ENCODE data around the gene CD164. TPM values are rescaled to one million over a fixed set of nuclear protein-coding genes. Genes with fewer than 3 reads are reported as not detected.

Gene CD164
- total RNA-seq, 4 donors from 2014 or later, result 64.0 to 314 (median 182) TPM

DNA sequence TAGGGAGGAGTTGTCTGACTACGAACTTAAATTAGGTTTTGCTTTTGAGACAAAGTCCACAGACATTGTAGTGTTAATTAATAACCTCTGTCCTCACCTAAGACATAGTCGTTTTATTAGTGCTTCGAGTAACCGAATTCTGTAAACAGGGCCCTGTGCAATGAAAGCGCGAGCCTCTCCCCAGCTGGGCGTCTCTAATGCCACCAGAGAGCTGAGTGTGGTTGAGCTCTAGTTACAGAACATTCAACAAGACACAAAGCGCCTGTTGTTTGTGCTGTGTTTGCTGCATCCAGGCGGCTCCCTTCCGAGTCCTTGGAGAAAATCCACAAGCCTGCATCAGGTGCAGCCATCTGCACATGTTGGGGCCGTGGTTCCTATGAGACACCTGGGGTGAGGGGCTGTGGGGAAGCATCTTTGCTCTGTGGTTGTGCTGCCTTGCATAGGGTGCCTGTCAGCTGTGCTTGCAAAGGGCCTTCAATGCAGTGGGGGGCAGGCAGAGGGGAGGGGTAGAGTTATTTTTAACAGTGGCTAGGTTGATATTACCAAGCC, 63.9 kb downstream of the CD164 start:
- Histone ChIP-seq H3K9me3 (no peaks in the 10 kb centered on the region), H3K4me3 (no peak overlapping the region), H3K27me3 (no peaks in the 10 kb centered on the region), H3K27ac (no peak overlapping the region), H3K36me3 (no peaks in the 10 kb centered on the region), H3K4me1 (no peaks in the 10 kb centered on the region)
- intact Hi-C loops (cut with DNase I; ENCODE audit: low total_unique reads), result no loop called here
- no peak for DNase-seq
- TF ChIP-seq, protein P1, sequence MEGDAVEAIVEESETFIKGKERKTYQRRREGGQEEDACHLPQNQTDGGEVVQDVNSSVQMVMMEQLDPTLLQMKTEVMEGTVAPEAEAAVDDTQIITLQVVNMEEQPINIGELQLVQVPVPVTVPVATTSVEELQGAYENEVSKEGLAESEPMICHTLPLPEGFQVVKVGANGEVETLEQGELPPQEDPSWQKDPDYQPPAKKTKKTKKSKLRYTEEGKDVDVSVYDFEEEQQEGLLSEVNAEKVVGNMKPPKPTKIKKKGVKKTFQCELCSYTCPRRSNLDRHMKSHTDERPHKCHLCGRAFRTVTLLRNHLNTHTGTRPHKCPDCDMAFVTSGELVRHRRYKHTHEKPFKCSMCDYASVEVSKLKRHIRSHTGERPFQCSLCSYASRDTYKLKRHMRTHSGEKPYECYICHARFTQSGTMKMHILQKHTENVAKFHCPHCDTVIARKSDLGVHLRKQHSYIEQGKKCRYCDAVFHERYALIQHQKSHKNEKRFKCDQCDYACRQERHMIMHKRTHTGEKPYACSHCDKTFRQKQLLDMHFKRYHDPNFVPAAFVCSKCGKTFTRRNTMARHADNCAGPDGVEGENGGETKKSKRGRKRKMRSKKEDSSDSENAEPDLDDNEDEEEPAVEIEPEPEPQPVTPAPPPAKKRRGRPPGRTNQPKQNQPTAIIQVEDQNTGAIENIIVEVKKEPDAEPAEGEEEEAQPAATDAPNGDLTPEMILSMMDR (IDR thresholded peaks at IDR 0.05), result no peak
- no peak for TF ChIP-seq POLR2A (IDR thresholded peaks at IDR 0.05)

DNA sequence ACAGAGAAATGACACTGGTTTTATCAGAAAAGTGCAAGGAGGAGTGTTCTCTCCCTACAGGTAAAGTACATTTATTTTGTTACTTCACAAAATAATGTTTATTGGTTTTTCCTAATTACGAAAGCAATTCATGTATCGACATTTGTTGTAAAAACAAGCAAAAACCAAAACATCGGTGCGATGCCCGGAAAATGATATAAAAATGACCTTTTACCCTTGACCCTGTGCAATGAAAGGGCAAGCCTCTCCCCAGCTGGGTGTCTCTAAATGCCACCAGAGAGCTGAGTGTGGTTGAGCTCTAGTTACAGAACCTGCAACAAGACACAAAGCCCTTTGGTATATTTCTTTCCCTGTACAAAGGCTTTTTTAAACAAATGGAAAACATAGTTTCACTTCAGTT, 65.4 kb downstream of the CD164 start:
- no peak for DNase-seq
- H3K27me3 ChIP-seq, result no peaks in the 10 kb centered on the region
- TF ChIP-seq, protein P1 (IDR thresholded peaks at IDR 0.05), result no peak
- no peak for TF ChIP-seq POLR2A (IDR thresholded peaks at IDR 0.05)
- intact Hi-C loops (cut with DNase I; ENCODE audit: low total_unique reads), result no loop called here
- H3K9me3 ChIP-seq, result no peaks in the 10 kb centered on the region
- H3K27ac ChIP-seq, result no peak overlapping the region
- no peak overlapping the region for H3K4me3 ChIP-seq
- H3K36me3 ChIP-seq, result no peaks in the 10 kb centered on the region
- no peaks in the 10 kb centered on the region for H3K4me1 ChIP-seq

Other genes starting within 250 kb of the CD164 start
- gene PPIL6, start 58.2 kb upstream of the CD164 start, total RNA-seq, result 10 to 100 TPM in 1 of 4 donors, 1 to 10 TPM in 2, under 1 TPM in 1; 0.59 to 18.0 (median 4.6) TPM
- gene SMPD2, start 58.3 kb upstream of the CD164 start, total RNA-seq, result 10 to 100 TPM in 2 of 4 donors, 1 to 10 TPM in 2; 2.8 to 16.3 (median 8.5) TPM
- 10 to 100 TPM; 27.2 to 46.1 (median 36.2) TPM for gene MICAL1, start 73.3 kb upstream of the CD164 start, total RNA-seq
- 10 to 100 TPM in 2 of 4 donors, 1 to 10 TPM in 2; 4.4 to 12.6 (median 9.0) TPM for gene ZBTB24, start 100.8 kb upstream of the CD164 start, total RNA-seq